ENCODE measurements around the gene CNIH4. TPM values are rescaled to one million over a fixed set of nuclear protein-coding genes. Genes with fewer than 3 reads are reported as not detected.
"Not testable (repeated sequence)": the region's sequence is repeated elsewhere in the genome, so short reads cannot be mapped to it uniquely, and the experiment has no call there.

CNIH4 gene
- total RNA-seq = 10 to 100 TPM; 27.8 to 79.4 TPM
- polyA plus RNA-seq = 100 to 1,000 TPM; 146 TPM
- long read RNA-seq, donor 1, full-length matches to known transcripts = 39 of 39 reads
- long read RNA-seq, donor 1, partial matches to known transcripts = 0 of 39 reads
- long read RNA-seq, donor 1, other reads (novel, unspliced or antisense) = 0 of 39 reads
- long read RNA-seq, donor 2, full-length matches to known transcripts = 18 of 18 reads
- long read RNA-seq, donor 2, partial matches to known transcripts = 0 of 18 reads
- long read RNA-seq, donor 2, other reads (novel, unspliced or antisense) = 0 of 18 reads
- long read RNA-seq, donor 3, full-length matches to known transcripts = 17 of 17 reads
- long read RNA-seq, donor 3, partial matches to known transcripts = 0 of 17 reads
- long read RNA-seq, donor 3, other reads (novel, unspliced or antisense) = 0 of 17 reads
- long read RNA-seq, donor 4, full-length matches to known transcripts = 18 of 18 reads
- long read RNA-seq, donor 4, partial matches to known transcripts = 0 of 18 reads
- long read RNA-seq, donor 4, other reads (novel, unspliced or antisense) = 0 of 18 reads
- long read RNA-seq, donor 5, full-length matches to known transcripts = 52 of 59 reads
- long read RNA-seq, donor 5, partial matches to known transcripts = 7 of 59 reads
- long read RNA-seq, donor 5, other reads (novel, unspliced or antisense) = 0 of 59 reads

GRCh38 chr1:224356685-224357625 lies at the start of gene CNIH4:
TSS of gene CNIH4 (plus strand) at chr1:224356879. CDS start at chr1:224356925, 46 bp downstream.
- Histone ChIP-seq H3K4me3 (peak within 1 kb of the TSS; percentile 90), H3K9me3 (ENCODE audit: control insufficient read depth in 4 of 4, insufficient read depth in 3 of 4, low read length in 3 of 4) (no peaks in the 10 kb centered on the region), H3K27me3 (ENCODE audit: control insufficient read depth in 3 of 3, insufficient read depth in 3 of 3, low read length in 2 of 3) (no peaks in the 10 kb centered on the region), H3K9ac (ENCODE audit: insufficient read depth in 1 of 2, low read length in 2 of 2) (peak within 1 kb of the TSS in 1 of 2 donors; percentile 77), H3K4me1 (ENCODE audit: control insufficient read depth in 5 of 5, insufficient read depth in 5 of 5, low read length in 5 of 5) (peaks cover 0 to 12% (median 4%) of the 10 kb centered on the region in 5 donors), H3K36me3 (ENCODE audit: control insufficient read depth in 4 of 4, insufficient read depth in 4 of 4, low read length in 4 of 4) (no peaks in the 10 kb centered on the region), H3K27ac (ENCODE audit: low read depth in 1 of 2, low read length in 1 of 2) (peak within 1 kb of the TSS; percentile 86 to 92)
- 1% methylated on average over 62 to 78 of the region's 78 CpGs for WGBS, 2 donors
- no peak for TF ChIP-seq CTCF (IDR thresholded peaks at IDR 0.05; ENCODE audit: control extremely low read depth, extremely low read depth)
- DNase-seq (peak; percentile 92 to 98 (median 97)), ATAC-seq (ENCODE audit: insufficient read depth, low FRiP score) (peak; percentile 95)

GRCh38 chr1:224308064-224308463 lies 48.6 kb upstream of the CNIH4 start:
- 96% methylated on average over 3 of the region's 3 CpGs for WGBS, 2 donors
- H3K27ac ChIP-seq (ENCODE audit: low read depth in 1 of 2, low read length in 1 of 2) = no peak overlapping the region
- TF ChIP-seq CTCF (IDR thresholded peaks at IDR 0.05; ENCODE audit: control extremely low read depth, extremely low read depth) = no peak
- ATAC-seq (ENCODE audit: insufficient read depth, low FRiP score) (no peak), DNase-seq (no peak)
- H3K9ac ChIP-seq (ENCODE audit: insufficient read depth in 1 of 2, low read length in 2 of 2) = no peak overlapping the region
- H3K4me1 ChIP-seq (ENCODE audit: control insufficient read depth in 5 of 5, insufficient read depth in 5 of 5, low read length in 5 of 5) = no peaks in the 10 kb centered on the region
- H3K36me3 ChIP-seq (ENCODE audit: control insufficient read depth in 4 of 4, insufficient read depth in 4 of 4, low read length in 4 of 4) = peaks cover 13 to 28% (median 20%) of the 10 kb centered on the region in 4 donors
- no peaks in the 10 kb centered on the region for H3K27me3 ChIP-seq (ENCODE audit: control insufficient read depth in 3 of 3, insufficient read depth in 3 of 3, low read length in 2 of 3)
- H3K4me3 ChIP-seq = no peak overlapping the region
- H3K9me3 ChIP-seq (ENCODE audit: control insufficient read depth in 4 of 4, insufficient read depth in 3 of 4, low read length in 3 of 4) = no peaks in the 10 kb centered on the region

- H3K9me3 ChIP-seq (ENCODE audit: control insufficient read depth in 4 of 4, insufficient read depth in 3 of 4, low read length in 3 of 4); H3K27me3 ChIP-seq (ENCODE audit: control insufficient read depth in 3 of 3, insufficient read depth in 3 of 3, low read length in 2 of 3); ATAC-seq (ENCODE audit: insufficient read depth, low FRiP score); H3K27ac ChIP-seq (ENCODE audit: low read depth in 1 of 2, low read length in 1 of 2); H3K4me3 ChIP-seq; H3K9ac ChIP-seq (ENCODE audit: insufficient read depth in 1 of 2, low read length in 2 of 2); DNase-seq; H3K4me1 ChIP-seq (ENCODE audit: control insufficient read depth in 5 of 5, insufficient read depth in 5 of 5, low read length in 5 of 5): not testable (repeated sequence)
- H3K36me3 ChIP-seq (ENCODE audit: control insufficient read depth in 4 of 4, insufficient read depth in 4 of 4, low read length in 4 of 4) = peaks cover 13 to 27% (median 18%) of the 10 kb centered on the region in 4 donors
- 89 to 100% methylated on average over 1 of the region's 1 CpG for WGBS, 2 donors
Measured at GRCh38 chr1:224311503-224311902, 45.2 kb upstream of the CNIH4 start.

Data from lung (tissue), 16 donors.